A549 treated with Hydrocortisone at 1 μM for 4 hours (cell line): ENCODE results near the gene GPR179. TPM values are rescaled to one million over a fixed set of nuclear protein-coding genes. Genes with fewer than 3 reads are reported as not detected.

ENCODE experiments used
- total RNA-seq: library from RNA; stranded (reverse); fragments of 200-300 nt; extraction: Qiagen RNA extraction; gene quantifications from 5 replicates; pipeline ENCODE4 v1.2.3, GENCODE V29; 2022

The GPR179 gene, protein sequence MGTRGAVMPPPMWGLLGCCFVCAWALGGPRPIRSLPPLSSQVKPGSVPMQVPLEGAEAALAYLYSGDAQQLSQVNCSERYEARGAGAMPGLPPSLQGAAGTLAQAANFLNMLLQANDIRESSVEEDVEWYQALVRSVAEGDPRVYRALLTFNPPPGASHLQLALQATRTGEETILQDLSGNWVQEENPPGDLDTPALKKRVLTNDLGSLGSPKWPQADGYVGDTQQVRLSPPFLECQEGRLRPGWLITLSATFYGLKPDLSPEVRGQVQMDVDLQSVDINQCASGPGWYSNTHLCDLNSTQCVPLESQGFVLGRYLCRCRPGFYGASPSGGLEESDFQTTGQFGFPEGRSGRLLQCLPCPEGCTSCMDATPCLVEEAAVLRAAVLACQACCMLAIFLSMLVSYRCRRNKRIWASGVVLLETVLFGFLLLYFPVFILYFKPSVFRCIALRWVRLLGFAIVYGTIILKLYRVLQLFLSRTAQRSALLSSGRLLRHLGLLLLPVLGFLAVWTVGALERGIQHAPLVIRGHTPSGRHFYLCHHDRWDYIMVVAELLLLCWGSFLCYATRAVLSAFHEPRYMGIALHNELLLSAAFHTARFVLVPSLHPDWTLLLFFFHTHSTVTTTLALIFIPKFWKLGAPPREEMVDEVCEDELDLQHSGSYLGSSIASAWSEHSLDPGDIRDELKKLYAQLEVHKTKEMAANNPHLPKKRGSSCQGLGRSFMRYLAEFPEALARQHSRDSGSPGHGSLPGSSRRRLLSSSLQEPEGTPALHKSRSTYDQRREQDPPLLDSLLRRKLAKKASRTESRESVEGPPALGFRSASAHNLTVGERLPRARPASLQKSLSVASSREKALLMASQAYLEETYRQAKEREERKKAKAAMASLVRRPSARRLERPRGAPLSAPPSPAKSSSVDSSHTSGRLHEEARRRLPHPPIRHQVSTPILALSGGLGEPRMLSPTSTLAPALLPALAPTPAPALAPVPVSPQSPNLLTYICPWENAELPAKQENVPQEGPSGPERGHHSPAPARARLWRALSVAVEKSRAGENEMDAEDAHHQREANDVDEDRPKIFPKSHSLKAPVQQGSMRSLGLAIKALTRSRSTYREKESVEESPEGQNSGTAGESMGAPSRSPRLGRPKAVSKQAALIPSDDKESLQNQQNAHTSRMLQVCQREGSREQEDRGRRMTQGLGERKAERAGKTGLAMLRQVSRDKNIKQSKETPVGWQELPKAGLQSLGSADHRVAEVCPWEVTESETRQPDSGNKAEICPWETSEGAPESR (N-terminal part only)
- 0.02 to 0.05 TPM (median 0.03 TPM) in 5 replicates for total RNA-seq

DNA sequence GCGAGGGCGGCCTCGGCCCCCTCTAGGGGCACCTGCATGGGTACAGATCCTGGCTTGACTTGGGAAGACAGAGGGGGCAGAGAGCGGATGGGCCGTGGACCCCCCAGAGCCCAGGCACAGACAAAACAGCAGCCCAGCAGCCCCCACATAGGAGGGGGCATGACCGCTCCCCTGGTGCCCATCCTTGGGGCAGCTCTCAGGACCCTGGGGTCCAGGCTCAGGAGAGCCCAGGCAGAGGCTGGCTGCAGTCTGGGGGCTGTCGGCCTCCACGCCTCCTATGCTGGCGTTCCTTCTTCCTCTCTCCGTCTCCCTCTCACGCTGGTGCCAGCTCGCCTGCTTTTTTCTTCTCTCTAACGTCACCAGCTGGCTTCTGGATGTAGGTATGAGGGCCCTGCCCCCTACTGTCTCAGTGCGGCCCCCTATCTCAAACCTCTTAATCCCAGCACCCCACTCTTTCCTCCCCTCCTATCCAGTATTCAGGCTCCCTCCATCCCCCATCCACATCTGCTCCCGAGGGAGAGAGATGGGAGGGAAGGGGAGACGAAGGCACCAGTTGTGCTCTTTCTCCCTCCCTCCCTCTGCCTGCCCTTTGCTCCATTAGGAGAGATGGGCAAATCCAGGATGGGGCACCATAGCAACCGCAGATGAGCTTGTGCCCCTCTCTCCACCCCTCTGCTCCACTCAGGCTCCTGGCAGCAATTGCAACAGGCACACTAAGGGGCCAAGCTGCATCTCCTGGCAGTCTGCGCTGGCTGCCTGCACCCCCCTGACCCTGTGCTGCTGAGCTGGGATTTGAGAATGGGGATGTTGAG lies at the start of gene GPR179:
Gene GPR179 (minus strand): TSS at position 349 of the 812 bp plus-strand sequence. CDS start 167 bp downstream, at position 182.

DNA sequence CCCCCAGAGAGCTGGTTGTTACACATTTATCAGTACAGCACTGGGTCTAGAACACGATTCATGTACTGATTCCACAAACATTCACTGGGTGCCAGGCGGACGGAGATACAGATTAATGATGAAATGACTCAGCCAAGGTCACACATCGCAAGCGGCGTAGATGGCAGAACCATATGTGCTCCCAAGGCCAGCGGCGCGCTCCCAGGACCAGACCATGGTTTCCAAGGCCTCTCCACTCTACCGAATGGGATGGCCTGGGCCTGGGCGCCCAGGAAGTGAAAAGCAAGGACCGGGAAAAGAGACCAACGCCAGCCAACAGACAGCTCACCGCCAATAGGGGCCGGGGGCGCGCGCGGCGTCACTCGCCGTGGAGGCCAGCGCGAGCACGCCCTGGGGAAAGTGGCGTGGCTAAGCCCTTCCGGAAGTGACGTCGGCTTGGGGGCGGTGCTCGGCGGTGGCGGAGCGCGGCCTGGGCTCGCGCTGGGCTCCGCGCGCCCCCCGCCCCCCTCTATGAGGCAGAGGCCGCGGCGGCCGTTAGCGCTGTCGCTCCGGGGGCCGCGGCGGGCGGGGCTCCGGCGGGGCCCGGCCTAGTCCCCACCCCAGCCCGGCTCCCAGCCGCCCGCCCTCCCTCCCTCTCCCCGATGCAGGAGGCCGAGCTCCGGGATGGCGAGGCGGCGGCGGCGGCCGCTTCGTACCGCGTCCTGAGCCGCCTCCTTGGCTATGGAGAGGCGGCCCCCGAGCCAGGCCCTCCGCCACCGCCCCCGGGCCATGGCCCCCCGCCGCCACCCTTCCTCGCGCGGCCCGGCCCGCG lies 7.9 kb upstream of the GPR179 start, which contains the start of gene SOCS7:
Gene SOCS7 (plus strand): TSS at position 433 of the 811 bp plus-strand sequence. CDS start 209 bp downstream, at position 642.

DNA sequence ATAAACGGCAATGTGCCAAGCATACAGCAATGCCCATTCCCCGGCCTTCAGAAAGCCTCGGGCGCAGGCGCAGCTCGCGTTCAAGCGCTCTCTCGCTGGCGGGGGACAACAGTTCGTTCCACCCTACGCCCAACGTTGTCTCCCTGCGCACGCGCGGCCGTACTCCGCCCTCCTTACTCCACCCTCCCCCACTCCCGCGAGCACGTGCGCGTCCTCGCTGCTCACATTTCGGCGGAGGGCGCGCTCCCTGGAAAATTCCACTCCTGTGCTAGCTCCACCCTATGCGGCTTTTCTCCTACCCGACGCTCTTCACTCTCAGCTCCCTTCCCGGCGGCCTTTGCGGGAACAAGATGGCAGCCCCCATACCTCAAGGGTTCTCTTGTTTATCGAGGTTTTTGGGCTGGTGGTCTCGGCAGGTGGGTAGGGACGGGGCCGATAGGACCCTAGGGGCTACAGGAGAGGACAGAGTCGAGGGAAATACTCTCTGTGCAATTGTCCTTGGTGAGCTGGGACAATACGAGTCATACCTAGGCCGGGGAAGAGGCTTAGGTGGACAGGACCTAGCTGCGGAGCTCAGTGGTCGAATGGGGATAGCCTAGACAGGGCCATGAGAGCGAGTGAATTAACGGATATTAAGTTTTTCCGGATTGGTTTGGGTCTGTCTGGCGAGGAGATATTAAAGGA lies 46.8 kb downstream of the GPR179 start, which contains the start of gene MRPL45:
Gene MRPL45 (plus strand): TSS at position 335 of the 684 bp plus-strand sequence. CDS start 16 bp downstream, at position 351.

Other genes starting within 250 kb of the GPR179 start
- not detected in 5 replicates for gene TBC1D3E, start 216.0 kb downstream of the GPR179 start, total RNA-seq
- gene TBC1D3, start 151.4 kb downstream of the GPR179 start, total RNA-seq, result not detected in 5 replicates
- 59.6 to 65.9 TPM (median 63.6 TPM) in 5 replicates for gene MRPL45, start 46.8 kb downstream of the GPR179 start, total RNA-seq
- gene SOCS7, start 7.9 kb upstream of the GPR179 start, total RNA-seq, result 11.6 to 16.9 TPM (median 13.4 TPM) in 5 replicates
- gene ARHGAP23, start 84.5 kb upstream of the GPR179 start, total RNA-seq, result 52.9 to 79.4 TPM (median 70.2 TPM) in 5 replicates